K562 (cell line): Measurements from ENCODE around the gene C2CD5. TPM values are rescaled to one million over a fixed set of nuclear protein-coding genes. Genes with fewer than 3 reads are reported as not detected.

ENCODE experiments used
- ATAC-seq: fragments of 200-7000 bp; cut with Tn5 transposase; 3 replicates; pipeline ENCODE4 v1.9.1; 2020; ENCODE audit warnings: moderate library complexity
- BruUV-seq: library from RNA; stranded (reverse); fragments of 400-500 nt; replicated peaks from 2 replicates; lab custom pipeline; 2021; lab: Mats Ljungman, UMichigan
- CTCF ChIA-PET: fragments of 300-600 bp; formaldehyde crosslinking; extraction: SDS; loops from one replicate; lab custom pipeline; 2021; ENCODE audit warnings: low intra/inter-chr PET ratio; lab: Yijun Ruan, JAX
- POLR2A ChIA-PET: fragments of 300-600, 350-650 bp; sonication (Branson Sonifier 250); formaldehyde crosslinking; extraction: SDS; loops from one replicate; lab custom pipeline; 2021; ENCODE audit warnings: antibody characterized with exemption, inconsistent platforms; lab: Yijun Ruan, JAX
- DNase-seq, 4 experiments: peaks; one replicate each; pipeline versions ENCODE4 v3.0.0 to v3.0.0-alpha.2; 2011 to 2018; ENCODE audit warnings: low spot score in 3 of 4, mixed read lengths in 3 of 4; ENCODE audit errors: extremely low read depth in 1 of 4
- FAIRE-seq: peaks from 2 replicates; lab custom pipeline; 2011; peaks lifted over from hg19 to GRCh38; lab: Jason Lieb, UNC
- H2AFZ ChIP-seq: 2 replicates; pipeline ENCODE4 v1.6.0; 2011; ENCODE audit warnings: low read depth, low read length, control low read depth, inconsistent platforms
- H3K27ac ChIP-seq: fragments of 200-600 bp; 3 replicates; pipeline ENCODE4 v1.8.0; 2011; ENCODE audit warnings: low read depth, mild to moderate bottlenecking, control low read depth, inconsistent platforms, low read length, moderate library complexity, mixed read lengths; ENCODE audit errors: extremely low read depth
- H3K27me3 ChIP-seq, 2 experiments: fragments of 300-600 bp in 1 of 2; 2 replicates in 1 of 2; 3 replicates in 1 of 2; pipeline versions ENCODE4 v1.6.0 to v1.8.0; 2011; ENCODE audit warnings: inconsistent platforms in 2 of 2, low read length in 2 of 2, mild to moderate bottlenecking in 1 of 2, mixed read lengths in 1 of 2, moderate library complexity in 1 of 2; ENCODE audit not compliant: control insufficient read depth in 2 of 2, insufficient read depth in 2 of 2
- H3K36me3 ChIP-seq: fragments of 300-600 bp; 3 replicates; pipeline ENCODE4 v1.8.0; 2011; ENCODE audit warnings: mild to moderate bottlenecking, low read length, inconsistent platforms; ENCODE audit not compliant: control insufficient read depth, insufficient read depth
- H3K4me1 ChIP-seq, 2 experiments: fragments of 200-600 bp in 1 of 2; replicated peaks in 1 of 2; 2 replicates in 1 of 2; 3 replicates in 1 of 2; pipeline versions ENCODE4 v1.5.1 to v1.8.0; 2011; ENCODE audit warnings: inconsistent platforms in 2 of 2, low read length in 2 of 2, mild to moderate bottlenecking in 1 of 2, mixed read lengths in 1 of 2, moderate library complexity in 1 of 2; ENCODE audit not compliant: control insufficient read depth in 2 of 2, insufficient read depth in 2 of 2
- H3K4me2 ChIP-seq: 2 replicates; pipeline ENCODE4 v1.6.1; 2011; ENCODE audit warnings: low read length, control low read depth, inconsistent platforms, mixed read lengths; ENCODE audit not compliant: insufficient read depth
- H3K4me3 ChIP-seq: fragments of 200-600 bp; sonication (generic), shearing (Covaris generic); 2 replicates; pipeline ENCODE4 v1.5.1; 2016; ENCODE audit warnings: control low read depth, inconsistent platforms
- H3K79me2 ChIP-seq: fragments of 200-600 bp; 3 replicates; pipeline ENCODE4 v1.8.0; 2011; ENCODE audit warnings: low read length, inconsistent platforms; ENCODE audit not compliant: control insufficient read depth, insufficient read depth
- H3K9ac ChIP-seq, 2 experiments: 2 replicates each; pipeline versions ENCODE4 v1.6.0 to v1.6.1; 2011; ENCODE audit warnings: low read depth in 2 of 2, low read length in 2 of 2, control low read depth in 1 of 2, inconsistent platforms in 1 of 2, mild to moderate bottlenecking in 1 of 2, mixed read lengths in 1 of 2; ENCODE audit not compliant: insufficient read depth in 1 of 2
- H3K9me1 ChIP-seq: one replicate; pipeline ENCODE4 v1.6.0; 2011; ENCODE audit warnings: inconsistent platforms, mild to moderate bottlenecking, low read length, moderate library complexity; ENCODE audit not compliant: control insufficient read depth, insufficient read depth
- H3K9me3 ChIP-seq: replicated peaks from 2 replicates; pipeline ENCODE4 v1.5.1; 2011; ENCODE audit warnings: low read depth, low read length, inconsistent platforms; ENCODE audit not compliant: control insufficient read depth, insufficient read depth
- H4K20me1 ChIP-seq: replicated peaks from 2 replicates; pipeline ENCODE4 v1.6.1; 2011; ENCODE audit warnings: low read length, inconsistent platforms, mixed read lengths; ENCODE audit not compliant: control insufficient read depth, insufficient read depth
- ESRRA ChIP-seq: fragments of 450-650 bp; IDR thresholded peaks from 2 replicates; pipeline ENCODE4 v1.6.1; 2014; ENCODE audit warnings: low read depth, mild to moderate bottlenecking, moderate library complexity, borderline replicate concordance
- TOE1 ChIP-seq, 2 experiments: fragments of 450-650 bp in 1 of 2; sonication (generic) in 1 of 2; formaldehyde crosslinking in 1 of 2; IDR thresholded peaks; 2 replicates each; pipeline versions ENCODE4 v1.7.1 to v1.8.0; 2016 to 2022; ENCODE audit warnings: borderline replicate concordance in 2 of 2, mild to moderate bottlenecking in 2 of 2, antibody characterized with exemption in 1 of 2, inconsistent platforms in 1 of 2, low read depth in 1 of 2, missing genetic modification reagents in 1 of 2, moderate library complexity in 1 of 2
- ZNF316 ChIP-seq: fragments of 450-650 bp; IDR thresholded peaks from 2 replicates; pipeline ENCODE4 v1.6.1; 2016
- WGBS: fragments of 100-300 bp; shearing (Covaris generic); methylation state at CpG from one replicate; pipeline ENCODE4 v1.1.6; 2016; ENCODE audit warnings: low coverage, mixed read lengths; ENCODE audit not compliant: insufficient coverage; ENCODE audit errors: missing lambda C conversion rate; 5-methylcytosine and 5-hydroxymethylcytosine counted together
- in situ Hi-C: fragments of 300-500 bp; cut with MboI; formaldehyde crosslinking; loops from 4 replicates; pipeline ENCODE4 v1.15.0; 2018; ENCODE audit warnings: inconsistent platforms, mixed read lengths
- intact Hi-C: fragments of 100-400 bp; cut with micrococcal nuclease; formaldehyde crosslinking; loops from 2 replicates; pipeline ENCODE4 v1.14.2; 2022
- polyA plus RNA-seq, 8 experiments: library from polyadenylated mRNA; depleted of rRNA in 4 of 8; stranded (reverse) in 5 of 8; unstranded in 3 of 8; fragments of >200 nt; fragmentation: Nextera tagmentation in 2 of 8; fragmentation: Illumina TruSeq in 1 of 8; extraction: Ambion mirVana in 2 of 8; extraction: Trizol in 1 of 8; gene quantifications; 2 replicates each; pipeline versions ENCODE4 v1.2.1 to v1.2.3, GENCODE V29; 2011 to 2014; ENCODE audit warnings: inconsistent platforms in 1 of 8, missing spikeins in 1 of 8
- total RNA-seq, 7 experiments: library from RNA; depleted of rRNA in 6 of 7; stranded (reverse); fragments of >200 nt in 6 of 7; fragmentation: Illumina TruSeq in 2 of 7; extraction: Trizol in 2 of 7; gene quantifications; 2 replicates each; pipeline versions ENCODE4 v1.2.1 to v1.2.3, GENCODE V29; 2011 to 2021; ENCODE audit warnings: low replicate concordance in 1 of 7
- TF ChIP-seq, protein P1 (sequence below): sonication (generic); IDR thresholded peaks from 2 replicates; pipeline ENCODE4 v1.6.1; 2016

The C2CD5 gene
- total and polyA plus RNA-seq, 9 of the 15 experiments (the other 6 are each of a cell fraction or from before 2014, with no cell fraction given): 5.1 to 24.1 (median 14.3) TPM

DNA sequence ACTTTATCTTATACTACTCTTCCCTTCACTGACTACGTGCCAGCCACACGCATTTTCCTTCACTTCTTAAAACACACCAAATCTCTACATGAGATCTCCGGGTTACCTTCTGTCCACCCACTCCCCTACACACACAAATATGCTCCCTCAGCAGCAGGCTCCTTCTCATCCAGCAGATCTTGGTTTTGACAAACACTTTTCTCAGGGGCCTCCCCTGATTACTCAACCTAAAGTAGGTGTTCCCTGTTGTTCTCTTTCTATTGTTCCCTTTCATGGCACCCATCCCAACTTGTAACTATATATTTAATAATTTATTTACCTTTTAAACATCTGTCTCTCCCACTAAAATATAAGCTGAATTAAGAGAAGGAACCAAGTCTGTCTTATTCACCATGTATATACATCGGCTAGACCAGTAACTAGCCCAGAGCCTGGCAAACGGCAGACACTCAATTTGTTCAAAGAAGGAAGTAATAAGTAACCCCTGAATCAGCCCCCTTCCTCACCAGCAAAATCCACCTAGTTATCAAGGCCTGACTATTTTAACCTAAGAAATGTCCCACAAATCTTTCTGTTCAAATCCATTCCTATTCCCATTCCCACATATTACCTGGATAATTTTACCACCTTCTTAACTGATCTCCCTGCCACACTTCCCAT, 2.7 kb downstream of the C2CD5 start:
- BruUV-seq: no TSS peak
- no peaks in the 10 kb centered on the region for H3K9me3 ChIP-seq
- 0 out of 2 replicates have a peak overlapping the region, but pooled peaks have one; percentile 9 for H2AFZ ChIP-seq
- no peak overlapping the region for H3K4me3 ChIP-seq
- peak in 1 of 4 experiments; percentile 14 for DNase-seq
- TF ChIP-seq, protein P1, sequence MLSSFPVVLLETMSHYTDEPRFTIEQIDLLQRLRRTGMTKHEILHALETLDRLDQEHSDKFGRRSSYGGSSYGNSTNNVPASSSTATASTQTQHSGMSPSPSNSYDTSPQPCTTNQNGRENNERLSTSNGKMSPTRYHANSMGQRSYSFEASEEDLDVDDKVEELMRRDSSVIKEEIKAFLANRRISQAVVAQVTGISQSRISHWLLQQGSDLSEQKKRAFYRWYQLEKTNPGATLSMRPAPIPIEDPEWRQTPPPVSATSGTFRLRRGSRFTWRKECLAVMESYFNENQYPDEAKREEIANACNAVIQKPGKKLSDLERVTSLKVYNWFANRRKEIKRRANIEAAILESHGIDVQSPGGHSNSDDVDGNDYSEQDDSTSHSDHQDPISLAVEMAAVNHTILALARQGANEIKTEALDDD: peak; percentile 15; the same call in 1 of the 2 replicates
- TF ChIP-seq TOE1 (IDR thresholded peaks at IDR 0.05; ENCODE audit: borderline replicate concordance): no peak
- TF ChIP-seq TOE1 (CRISPR knock-in tag; IDR thresholded peaks at IDR 0.05; ENCODE audit: borderline replicate concordance, low read depth): no peak
- 0 out of 2 replicates have a peak, but pooled peaks have one; percentile 4 for TF ChIP-seq ZNF316
- TF ChIP-seq ESRRA: no peak
- no peak for FAIRE-seq
- H3K27me3 ChIP-seq: no peaks in the 10 kb centered on the region
- peak overlapping the region; percentile 88; the same call in 1 of the 2 replicates for H3K4me2 ChIP-seq
- ChIA-PET POLR2A (no interaction called here), CTCF (no interaction called here)
- H4K20me1 ChIP-seq: no peaks in the 10 kb centered on the region
- peaks cover 29% of the 10 kb centered on the region for H3K79me2 ChIP-seq
- no peak overlapping the region; a peak in 1 of 4 replicates for H3K9ac ChIP-seq
- H3K4me1 ChIP-seq: peaks cover 15 to 18% of the 10 kb centered on the region in 2 experiments; a peak in 4 of 5 replicates
- no peak for ATAC-seq
- peak overlapping the region; percentile 45; the same call in 2 of the 3 replicates for H3K27ac ChIP-seq
- peaks cover 3% of the 10 kb centered on the region; the same call in 1 of the 3 replicates for H3K36me3 ChIP-seq
- WGBS: 24% methylated on average over 5 of the region's 5 CpGs
- in situ Hi-C loops (no loop called here), intact Hi-C loops (loop anchor here (5.0 kb wide), 1 partner anchor 86 kb away; the partner anchor contains the start of gene ETNK1)
- no peaks in the 10 kb centered on the region for H3K9me1 ChIP-seq
